SJCRH30 (cell line): ENCODE data around the gene MKNK1. TPM values are rescaled to one million over a fixed set of nuclear protein-coding genes. Genes with fewer than 3 reads are reported as not detected.

Experiments used
- DNase-seq, 2 experiments: peaks; one replicate each; pipeline ENCODE4 v3.0.0-alpha.2; 2015 to 2020
- H3K27ac ChIP-seq: fragments of 250-450 bp; sonication (Bioruptor Pico); 2 replicates; pipeline ENCODE4 v1.5.1; 2020; ENCODE audit warnings: mild to moderate bottlenecking, moderate library complexity
- H3K27me3 ChIP-seq: fragments of 250-450 bp; sonication (Bioruptor Pico); 2 replicates; pipeline ENCODE4 v1.5.1; 2020; ENCODE audit warnings: mild to moderate bottlenecking, moderate library complexity
- H3K36me3 ChIP-seq: fragments of 250-450 bp; sonication (Bioruptor Pico); 2 replicates; pipeline ENCODE4 v1.5.1; 2020; ENCODE audit warnings: mild to moderate bottlenecking, moderate library complexity
- H3K4me1 ChIP-seq: fragments of 250-450 bp; sonication (Bioruptor Pico); 2 replicates; pipeline ENCODE4 v1.5.1; 2020; ENCODE audit warnings: mild to moderate bottlenecking, moderate library complexity
- H3K4me3 ChIP-seq: fragments of 250-450 bp; sonication (Bioruptor Pico); 2 replicates; pipeline ENCODE4 v1.5.1; 2020; ENCODE audit warnings: mild to moderate bottlenecking, moderate library complexity
- H3K9me3 ChIP-seq: fragments of 250-450 bp; sonication (Bioruptor Pico); replicated peaks from 2 replicates; pipeline ENCODE4 v1.5.1; 2020; ENCODE audit warnings: mild to moderate bottlenecking, moderate library complexity
- total RNA-seq: library from RNA; depleted of rRNA; stranded (reverse); fragments of >200 nt; shearing (Covaris generic); gene quantifications from 2 replicates; pipeline ENCODE4 v1.2.3, GENCODE V29; 2014

Gene MKNK1
- total RNA-seq, 1 experiment from 2014 or later, result 25.1 TPM

- H3K27me3 ChIP-seq, result no peaks in the 10 kb centered on the region
- DNase-seq, result no peak
- H3K4me1 ChIP-seq, result peaks cover under 1% of the 10 kb centered on the region; the same call in 1 of the 2 replicates
- no peak overlapping the region for H3K27ac ChIP-seq
- peaks cover 2% of the 10 kb centered on the region; the same call in 1 of the 2 replicates for H3K36me3 ChIP-seq
- H3K9me3 ChIP-seq, result no peaks in the 10 kb centered on the region
- H3K4me3 ChIP-seq, result no peak overlapping the region
Measured at GRCh38 chr1:46637444-46638083, 33.5 kb upstream of the MKNK1 start.

DNA sequence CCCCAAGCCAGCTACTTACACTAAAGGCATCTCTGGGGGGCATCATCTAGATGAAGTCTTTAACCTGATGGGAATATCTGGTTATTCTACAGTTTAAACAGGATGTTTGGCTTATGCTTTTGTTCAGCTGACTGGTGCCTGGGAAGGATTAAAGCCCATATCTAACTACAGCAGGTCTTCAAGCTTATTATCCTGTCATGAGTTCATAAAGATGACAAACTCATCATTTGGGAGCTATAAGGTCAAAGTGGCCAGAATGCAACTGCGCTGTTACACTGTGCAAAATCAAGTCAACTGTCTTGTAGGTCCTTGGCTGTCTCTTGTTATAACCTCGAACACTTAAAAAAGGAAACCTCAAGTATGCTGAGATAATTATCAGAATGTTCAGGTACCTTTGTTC lies 31.1 kb upstream of the MKNK1 start:
- Histone ChIP-seq H3K36me3 (no peaks in the 10 kb centered on the region; the same call in 1 of the 2 replicates), H3K4me3 (no peak overlapping the region), H3K9me3 (no peaks in the 10 kb centered on the region), H3K27ac (no peak overlapping the region), H3K27me3 (no peaks in the 10 kb centered on the region), H3K4me1 (no peaks in the 10 kb centered on the region)
- DNase-seq, result no peak

DNA sequence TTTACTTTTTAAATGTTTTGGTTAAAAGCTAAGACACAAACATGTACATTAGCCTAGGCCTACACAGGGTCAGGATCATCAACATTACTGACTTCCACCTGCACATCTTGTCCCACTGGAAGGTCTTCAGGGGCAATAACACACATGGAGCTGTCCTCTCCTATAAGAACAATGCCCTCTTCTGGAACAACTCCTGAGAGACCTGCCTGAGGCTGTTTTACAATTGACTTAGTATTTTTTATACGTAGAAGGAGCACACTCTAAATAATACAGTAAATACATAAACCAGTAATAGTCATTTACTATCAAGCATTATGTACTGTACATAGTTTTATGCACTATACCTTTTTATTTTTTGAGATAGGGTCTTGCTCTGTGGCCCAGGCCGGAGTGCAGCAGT lies 26.7 kb upstream of the MKNK1 start:
- H3K36me3 ChIP-seq, result no peaks in the 10 kb centered on the region; the same call in 1 of the 2 replicates
- no peaks in the 10 kb centered on the region for H3K9me3 ChIP-seq
- no peak for DNase-seq
- H3K27me3 ChIP-seq, result no peaks in the 10 kb centered on the region
- H3K27ac ChIP-seq, result no peak overlapping the region
- H3K4me3 ChIP-seq, result no peak overlapping the region
- H3K4me1 ChIP-seq, result no peaks in the 10 kb centered on the region

- Histone ChIP-seq H3K4me1 (no peaks in the 10 kb centered on the region), H3K36me3 (no peaks in the 10 kb centered on the region), H3K27ac (no peak overlapping the region), H3K27me3 (no peaks in the 10 kb centered on the region; the same call in 1 of the 2 replicates), H3K9me3 (no peaks in the 10 kb centered on the region), H3K4me3 (no peak overlapping the region)
- DNase-seq, result no peak
Measured at GRCh38 chr1:46623743-46624644, 19.9 kb upstream of the MKNK1 start.

DNA sequence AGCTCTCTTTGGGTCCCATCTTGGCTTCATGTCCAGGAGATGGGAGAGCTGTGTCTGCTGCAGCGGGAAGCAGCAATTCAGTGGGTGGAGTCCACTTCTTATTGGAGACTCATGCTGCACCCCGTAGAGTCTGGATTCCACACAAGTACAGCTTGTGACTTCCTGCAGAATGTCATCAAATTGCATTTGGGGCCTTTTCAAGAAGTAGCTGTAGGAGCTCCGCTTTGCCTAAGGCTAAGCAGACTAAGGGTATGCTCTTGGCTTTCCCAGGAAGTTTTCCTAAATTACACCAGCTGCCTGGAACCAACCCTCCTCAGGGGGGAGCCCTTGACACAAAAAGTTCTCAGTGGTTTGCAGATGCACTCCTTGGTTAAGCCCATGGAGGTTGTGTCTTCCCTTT lies 18.3 kb upstream of the MKNK1 start:
- no peaks in the 10 kb centered on the region for H3K9me3 ChIP-seq
- no peak overlapping the region for H3K4me3 ChIP-seq
- no peaks in the 10 kb centered on the region; the same call in 1 of the 2 replicates for H3K27me3 ChIP-seq
- no peaks in the 10 kb centered on the region for H3K4me1 ChIP-seq
- H3K27ac ChIP-seq, result no peak overlapping the region
- no peaks in the 10 kb centered on the region for H3K36me3 ChIP-seq
- peak in 1 of 2 experiments; percentile 56 for DNase-seq

DNA sequence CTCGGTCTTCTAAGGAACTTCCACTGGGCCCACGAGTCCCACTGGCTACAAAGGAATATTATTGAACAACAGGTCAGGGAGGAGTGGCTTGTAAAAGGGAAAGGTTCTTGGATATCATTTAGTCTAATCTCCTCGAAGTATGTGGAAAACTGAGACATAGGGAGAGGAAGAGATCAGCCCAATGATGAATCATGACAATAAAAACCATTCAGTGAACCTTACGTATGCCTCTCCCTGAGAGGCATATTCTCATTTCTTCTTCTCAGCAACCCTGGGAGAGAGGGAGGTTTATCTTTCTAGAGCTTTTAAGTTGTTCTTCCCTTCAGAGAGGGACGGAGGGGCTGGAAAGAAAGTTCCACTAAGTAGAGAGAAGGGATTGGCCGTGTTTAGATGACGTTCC lies 17.9 kb upstream of the MKNK1 start:
- no peak overlapping the region for H3K27ac ChIP-seq
- H3K4me3 ChIP-seq, result no peak overlapping the region
- H3K27me3 ChIP-seq, result no peaks in the 10 kb centered on the region; the same call in 1 of the 2 replicates
- H3K9me3 ChIP-seq, result no peaks in the 10 kb centered on the region
- no peak for DNase-seq
- H3K36me3 ChIP-seq, result no peaks in the 10 kb centered on the region
- no peaks in the 10 kb centered on the region for H3K4me1 ChIP-seq

DNA sequence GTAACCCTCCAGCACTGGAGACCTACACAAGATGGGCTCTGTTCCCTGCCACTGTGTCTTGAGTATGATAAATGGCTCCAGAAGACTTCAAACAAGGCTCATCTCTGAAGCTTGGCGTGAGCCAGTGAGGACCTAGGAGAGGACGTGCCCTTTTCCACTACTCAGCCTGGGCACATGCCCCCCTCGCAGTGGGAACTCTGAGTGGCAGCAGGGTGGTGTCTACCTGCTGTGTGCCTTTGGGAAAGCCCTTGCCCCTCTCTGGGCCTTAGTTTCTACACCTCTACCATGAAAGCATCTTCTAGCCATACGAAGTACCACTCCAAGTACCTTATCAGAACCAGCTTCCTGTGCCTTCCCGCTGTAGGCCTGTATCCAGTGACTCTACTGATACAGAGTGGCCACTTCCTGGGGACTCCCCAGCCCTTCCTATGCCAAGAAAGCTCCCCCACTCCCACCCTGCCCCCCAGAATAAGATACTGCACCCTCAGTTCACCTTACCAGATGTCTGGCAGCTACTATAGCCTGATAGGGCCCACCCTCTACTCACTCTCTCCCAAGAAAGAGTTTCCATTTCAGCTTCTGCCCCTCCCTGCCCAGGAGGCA lies 15.7 kb upstream of the MKNK1 start:
- Histone ChIP-seq H3K27me3 (no peaks in the 10 kb centered on the region; the same call in 1 of the 2 replicates), H3K9me3 (no peaks in the 10 kb centered on the region), H3K27ac (no peak overlapping the region), H3K36me3 (no peaks in the 10 kb centered on the region), H3K4me1 (no peaks in the 10 kb centered on the region), H3K4me3 (no peak overlapping the region)
- DNase-seq, result no peak

DNA sequence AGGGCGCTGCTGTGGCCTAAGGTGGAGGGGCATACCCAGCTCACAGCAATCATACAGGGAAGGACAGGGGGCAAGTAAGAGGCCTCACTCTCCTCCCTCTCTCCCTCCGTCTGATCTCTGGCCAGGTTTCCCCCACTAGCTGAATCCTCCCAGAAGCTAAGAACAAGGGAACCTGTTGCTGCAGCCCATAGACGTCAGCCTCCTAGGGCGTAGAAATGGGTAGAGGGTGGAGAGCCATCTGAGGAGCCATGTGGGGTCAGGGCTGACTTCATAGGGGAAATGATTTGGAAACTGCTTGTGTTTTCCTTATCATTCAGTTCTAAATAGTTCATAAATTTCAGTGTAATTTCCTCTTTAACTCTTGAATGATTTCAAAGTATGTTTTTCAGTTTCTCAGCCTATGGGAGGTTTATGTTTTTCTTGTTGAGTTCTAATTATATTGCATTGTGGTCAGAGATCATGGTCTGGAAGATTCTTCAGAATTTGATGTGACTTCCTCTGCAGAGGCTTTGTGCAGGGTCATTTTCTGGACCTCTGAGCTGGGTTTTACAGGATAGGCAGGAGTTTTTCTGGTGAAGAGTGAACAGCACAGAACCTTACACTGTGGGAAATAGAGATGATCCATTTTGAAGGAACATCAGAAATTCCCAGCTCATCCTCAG lies 14.8 kb upstream of the MKNK1 start:
- no peaks in the 10 kb centered on the region; the same call in 1 of the 2 replicates for H3K27me3 ChIP-seq
- no peaks in the 10 kb centered on the region for H3K36me3 ChIP-seq
- no peak for DNase-seq
- no peak overlapping the region for H3K27ac ChIP-seq
- H3K4me1 ChIP-seq, result no peaks in the 10 kb centered on the region
- no peaks in the 10 kb centered on the region for H3K9me3 ChIP-seq
- H3K4me3 ChIP-seq, result no peak overlapping the region

DNA sequence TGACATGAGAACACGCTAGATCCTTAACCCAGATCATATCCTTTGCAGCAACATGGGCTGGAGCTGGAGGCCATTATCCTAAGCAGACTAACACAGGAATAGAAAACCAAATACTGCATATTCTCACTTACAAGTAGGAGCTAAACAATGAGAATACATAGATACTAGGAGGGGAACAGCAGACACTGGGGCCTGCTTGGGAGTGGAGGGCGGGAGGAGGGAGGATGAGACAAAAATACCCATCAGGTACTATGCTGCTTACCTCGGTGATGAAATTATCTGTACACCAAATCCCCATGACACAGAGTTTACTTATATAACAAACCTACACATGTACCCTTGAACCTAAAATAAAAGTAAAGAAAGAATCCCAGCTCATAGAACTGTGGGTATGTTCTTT lies 13.8 kb upstream of the MKNK1 start:
- no peaks in the 10 kb centered on the region; the same call in 1 of the 2 replicates for H3K27me3 ChIP-seq
- H3K36me3 ChIP-seq, result no peaks in the 10 kb centered on the region
- DNase-seq, result no peak
- no peak overlapping the region for H3K27ac ChIP-seq
- peaks cover 5% of the 10 kb centered on the region for H3K4me1 ChIP-seq
- no peaks in the 10 kb centered on the region for H3K9me3 ChIP-seq
- H3K4me3 ChIP-seq, result no peak overlapping the region

DNA sequence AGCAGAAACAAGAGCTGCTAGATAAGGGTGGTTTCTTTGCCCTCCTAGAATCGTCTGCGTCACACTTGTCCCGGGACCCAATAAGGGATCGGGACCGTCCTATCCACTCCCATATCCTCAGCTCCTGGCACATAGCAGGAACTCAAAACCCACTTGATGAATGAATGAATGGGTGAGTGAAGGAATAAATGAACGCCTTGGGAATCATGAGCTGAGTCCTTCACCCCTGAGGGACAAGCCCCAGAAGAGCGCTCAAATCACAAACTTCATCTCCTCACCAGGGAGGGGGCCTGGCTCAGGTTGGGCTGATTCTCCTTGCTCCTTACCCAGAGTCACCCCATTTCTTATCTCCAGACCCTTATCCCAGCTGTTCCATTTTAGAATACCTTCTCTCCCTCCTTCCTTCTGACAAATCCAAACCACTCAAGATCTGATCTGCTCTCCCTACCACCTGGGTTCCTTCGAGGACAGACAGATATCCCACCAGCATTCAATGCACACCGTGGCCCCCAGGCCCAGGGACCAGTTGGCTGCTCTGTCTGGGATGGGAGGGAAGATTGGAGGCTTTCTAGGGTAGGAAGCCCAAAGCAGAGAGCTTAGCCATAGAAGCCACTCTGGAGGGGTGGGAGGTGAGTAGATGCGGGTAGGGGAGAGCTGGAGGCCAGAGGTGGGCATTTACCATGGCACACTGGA lies 13.2 kb upstream of the MKNK1 start:
- no peaks in the 10 kb centered on the region; the same call in 1 of the 2 replicates for H3K27me3 ChIP-seq
- no peak for DNase-seq
- H3K4me1 ChIP-seq, result peaks cover 5% of the 10 kb centered on the region
- H3K4me3 ChIP-seq, result peak overlapping the region; percentile 80
- no peaks in the 10 kb centered on the region for H3K9me3 ChIP-seq
- H3K27ac ChIP-seq, result no peak overlapping the region
- no peaks in the 10 kb centered on the region for H3K36me3 ChIP-seq

DNA sequence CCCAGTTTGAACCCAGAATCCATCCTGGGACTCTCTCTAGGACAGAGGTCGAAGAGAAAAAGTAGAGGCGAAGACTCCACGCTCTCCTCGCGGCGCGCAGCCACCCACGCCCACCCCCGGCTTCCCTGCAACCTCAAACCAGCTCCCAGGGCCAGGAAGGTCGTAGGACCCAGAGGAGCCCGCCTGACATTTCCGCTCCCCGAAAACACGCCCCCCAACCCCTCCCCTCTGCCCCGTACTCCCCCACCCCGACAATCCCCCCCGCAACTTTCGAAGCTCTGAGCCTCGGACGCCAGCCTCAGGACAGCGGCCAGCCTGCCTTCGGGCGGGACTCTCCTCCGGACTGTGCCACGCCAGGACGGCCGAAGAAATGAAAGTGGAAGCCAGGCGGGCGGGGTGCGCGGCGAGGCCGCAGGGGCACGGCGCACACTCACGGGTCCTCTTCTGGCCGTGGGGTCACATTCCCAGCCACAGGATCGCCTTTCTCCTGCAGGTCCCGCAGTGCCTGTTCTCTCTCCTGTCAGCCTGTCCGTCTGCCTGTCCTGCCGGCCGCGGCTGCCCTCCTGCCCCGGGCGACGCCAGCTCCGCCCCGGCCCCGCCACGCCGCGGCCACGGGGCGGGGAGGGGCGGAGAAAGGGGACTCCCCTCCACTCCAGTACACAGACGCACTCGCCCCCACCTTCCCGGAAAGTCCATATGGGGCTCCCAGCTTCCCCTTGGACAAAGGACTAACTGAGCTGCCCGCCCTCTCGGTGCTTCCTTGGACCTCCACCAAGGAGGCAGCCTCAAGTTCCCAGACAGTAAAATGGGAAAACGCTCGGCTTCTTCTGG lies 12.4 kb upstream of the MKNK1 start, which contains the start of gene MOB3C:
Gene MOB3C (minus strand): TSS at position 535 of the 831 bp plus-strand sequence. CDS start 3,490 bp downstream, outside the sequence.
- no peak within 1 kb of the TSS for H3K27ac ChIP-seq
- no peaks in the 10 kb centered on the region for H3K9me3 ChIP-seq
- DNase-seq, result peak; percentile 77 to 83
- peak within 1 kb of the TSS; percentile 80 for H3K4me3 ChIP-seq
- no peaks in the 10 kb centered on the region for H3K27me3 ChIP-seq
- no peaks in the 10 kb centered on the region for H3K36me3 ChIP-seq
- H3K4me1 ChIP-seq, result peaks cover 5% of the 10 kb centered on the region

DNA sequence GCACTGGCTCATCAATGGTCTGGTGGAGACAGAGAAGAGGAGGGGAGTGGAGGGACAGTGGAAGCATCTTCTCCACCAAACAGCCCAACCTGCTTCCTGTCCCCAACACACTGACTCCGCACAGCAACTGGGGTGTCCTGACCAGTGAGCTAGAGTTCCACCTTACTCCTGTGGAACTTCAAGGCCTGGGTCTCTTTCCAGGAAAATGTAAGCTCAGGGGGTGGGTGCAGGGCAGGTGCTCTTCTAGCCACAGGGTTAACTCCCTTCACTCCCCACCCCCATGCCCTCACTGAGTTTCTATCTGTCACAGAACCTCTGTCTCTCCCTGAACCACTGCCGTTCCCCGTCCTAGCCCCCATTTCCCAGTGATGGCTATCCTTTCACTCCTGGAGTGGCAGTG lies 11.7 kb upstream of the MKNK1 start:
- Histone ChIP-seq H3K27me3 (no peaks in the 10 kb centered on the region), H3K36me3 (no peaks in the 10 kb centered on the region), H3K4me1 (peaks cover 5% of the 10 kb centered on the region), H3K4me3 (peak overlapping the region; percentile 80), H3K27ac (no peak overlapping the region), H3K9me3 (no peaks in the 10 kb centered on the region)
- DNase-seq, result no peak

- H3K4me3 ChIP-seq, result no peak overlapping the region
- no peaks in the 10 kb centered on the region for H3K36me3 ChIP-seq
- DNase-seq, result no peak
- no peak overlapping the region for H3K27ac ChIP-seq
- H3K4me1 ChIP-seq, result peaks cover 5% of the 10 kb centered on the region
- no peaks in the 10 kb centered on the region for H3K27me3 ChIP-seq
- no peaks in the 10 kb centered on the region for H3K9me3 ChIP-seq
Measured at GRCh38 chr1:46615088-46615487, 11.0 kb upstream of the MKNK1 start.
